Measurements from ENCODE around the gene RBM5.

Gene RBM5

DNA sequence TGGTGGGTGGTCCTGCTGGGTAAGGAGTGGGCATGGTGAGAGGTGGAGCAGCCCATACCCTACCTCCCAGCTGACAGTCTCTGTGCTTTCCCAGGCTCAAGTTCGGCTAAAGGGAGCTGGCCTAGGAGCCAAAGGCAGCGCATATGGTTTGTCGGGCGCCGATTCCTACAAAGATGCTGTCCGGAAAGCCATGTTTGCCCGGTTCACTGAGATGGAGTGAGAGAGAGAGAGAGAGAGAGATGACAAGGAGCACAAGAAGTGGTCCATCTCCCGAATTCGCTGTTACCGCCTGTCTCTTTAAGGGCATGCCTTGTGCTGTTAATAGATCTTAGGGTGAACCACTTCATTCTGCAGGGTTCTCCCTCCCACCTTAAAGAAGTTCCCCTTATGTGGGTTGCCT lies 29.5 kb downstream of the RBM5 start:
- peaks cover 14 to 87% of the 10 kb centered on the region in 2 experiments; a peak in 2 of 3 replicates for H3K36me3 ChIP-seq (ENCODE audit: control insufficient read depth in 2 of 2, insufficient read depth in 1 of 2, low read length in 2 of 2)
- CTCF ChIA-PET: interaction anchor here (0.9 kb wide), 1 partner anchor 71 kb away, joined by 4 read pairs; no protein-coding TSS in a partner anchor

GRCh38 chr3:50119786-50120185 lies 31.1 kb downstream of the RBM5 start:
- no peak overlapping the region for H3K27ac ChIP-seq (ENCODE audit: extremely low read depth, low read depth, low read length)
- H3K9me3 ChIP-seq (ENCODE audit: control insufficient read depth, insufficient read depth, low read depth, low read length): no peaks in the 10 kb centered on the region
- H3K4me1 ChIP-seq (ENCODE audit: control insufficient read depth, insufficient read depth, low read length): no peaks in the 10 kb centered on the region
- no peak overlapping the region for H3K4me3 ChIP-seq (ENCODE audit: low read depth, low read length)
- TF ChIP-seq ZNF335 (tag by site-specific recombination; conservative IDR thresholded peaks at IDR 0.05) (no peak), ZNF670 (tag by site-specific recombination; IDR thresholded peaks at IDR 0.05; ENCODE audit: low read depth) (no peak), KLF17 (tag by site-specific recombination; IDR thresholded peaks at IDR 0.05) (no peak), ZNF175 (tag by site-specific recombination; IDR thresholded peaks at IDR 0.05) (no peak), ZNF558 (tag by site-specific recombination; IDR thresholded peaks at IDR 0.05) (no peak), ZNF473 (tag by site-specific recombination; IDR thresholded peaks at IDR 0.05) (no peak), ZNF23 (tag by site-specific recombination; IDR thresholded peaks at IDR 0.05; ENCODE audit: borderline replicate concordance) (no peak), ZNF366 (tag by site-specific recombination; conservative IDR thresholded peaks at IDR 0.05) (no peak), ZNF157 (tag by site-specific recombination; IDR thresholded peaks at IDR 0.05) (no peak), PRDM10 (tag by site-specific recombination; IDR thresholded peaks at IDR 0.05) (no peak), ZNF830 (tag by site-specific recombination; IDR thresholded peaks at IDR 0.05; ENCODE audit: low read depth) (no peak), WT1 (tag by site-specific recombination; IDR thresholded peaks at IDR 0.05) (no peak), ZNF394 (tag by site-specific recombination; IDR thresholded peaks at IDR 0.05; ENCODE audit: borderline replicate concordance) (no peak), ZBTB21 (tag by site-specific recombination; IDR thresholded peaks at IDR 0.05) (no peak), ZNF404 (tag by site-specific recombination; IDR thresholded peaks at IDR 0.05) (no peak), ZNF132 (tag by site-specific recombination; IDR thresholded peaks at IDR 0.05; ENCODE audit: borderline replicate concordance) (no peak)
- ChIA-PET POLR2A (no interaction called here), CTCF (interaction anchor here (1.1 to 5.3 kb wide), 6 partner anchors 14 to 127 kb away, joined by 3 to 51 read pairs (median 6); partner anchors contain the start of gene GNAT1)
- H3K36me3 ChIP-seq (ENCODE audit: control insufficient read depth in 2 of 2, insufficient read depth in 1 of 2, low read length in 2 of 2): peaks cover 8 to 72% of the 10 kb centered on the region in 2 experiments; a peak in 2 of 3 replicates

More for the DNA sequence above, 29.5 kb downstream of the RBM5 start:
- no peak for TF ChIP-seq ZNF670 (tag by site-specific recombination; IDR thresholded peaks at IDR 0.05; ENCODE audit: low read depth)
- no peak for TF ChIP-seq ZNF146 (tag by site-specific recombination; IDR thresholded peaks at IDR 0.05)
- no peak for TF ChIP-seq ZSCAN16 (tag by site-specific recombination; IDR thresholded peaks at IDR 0.05)
- TF ChIP-seq PRDM6 (tag by site-specific recombination; IDR thresholded peaks at IDR 0.05): no peak
- TF ChIP-seq ZNF248 (tag by site-specific recombination; IDR thresholded peaks at IDR 0.05): no peak
- no peak for TF ChIP-seq ZNF48 (tag by site-specific recombination; IDR thresholded peaks at IDR 0.05)
- TF ChIP-seq ZNF354C (tag by site-specific recombination; IDR thresholded peaks at IDR 0.05; ENCODE audit: borderline replicate concordance, low read depth): no peak
- TF ChIP-seq ZNF112 (tag by site-specific recombination; IDR thresholded peaks at IDR 0.05): no peak
- TF ChIP-seq KLF10 (tag by site-specific recombination; IDR thresholded peaks at IDR 0.05): no peak
- no peak for TF ChIP-seq ZNF398 (tag by site-specific recombination; IDR thresholded peaks at IDR 0.05)
- TF ChIP-seq WT1 (tag by site-specific recombination; IDR thresholded peaks at IDR 0.05): no peak
- no peak for TF ChIP-seq ZBTB17 (tag by site-specific recombination; IDR thresholded peaks at IDR 0.05)
- Histone ChIP-seq H3K9me3 (ENCODE audit: control insufficient read depth, insufficient read depth, low read depth, low read length) (no peaks in the 10 kb centered on the region), H3K4me1 (ENCODE audit: control insufficient read depth, insufficient read depth, low read length) (no peaks in the 10 kb centered on the region), H3K4me3 (ENCODE audit: low read depth, low read length) (no peak overlapping the region), H3K27ac (ENCODE audit: extremely low read depth, low read depth, low read length) (no peak overlapping the region)
- POLR2A ChIA-PET: no interaction called here

Measured in HEK293 (cell line).